HEK293 (cell line): ENCODE data around the gene OR10A6.

Source experiments
- CTCF ChIA-PET: fragments of 350-600 bp; formaldehyde crosslinking; extraction: SDS; loops from one replicate; lab custom pipeline; 2021; ENCODE audit warnings: antibody characterized with exemption; lab: Yijun Ruan, JAX
- POLR2A ChIA-PET: fragments of 300-600 bp; formaldehyde crosslinking; extraction: SDS; loops from one replicate; lab custom pipeline; 2020; ENCODE audit warnings: antibody characterized with exemption, inconsistent platforms; lab: Yijun Ruan, JAX
- H3K27ac ChIP-seq: fragments of 200-500 bp; sonication (Bioruptor generic); 2 replicates; pipeline ENCODE4 v1.5.1; 2014; ENCODE audit warnings: low read depth, low read length, control low read depth, inconsistent platforms; ENCODE audit errors: extremely low read depth
- H3K36me3 ChIP-seq, 2 experiments: fragments of 200-500 bp in 1 of 2; sonication (Bioruptor generic) in 1 of 2; 1 replicate in 1 of 2; 2 replicates in 1 of 2; pipeline ENCODE4 v1.5.1; 2014 to 2017; ENCODE audit warnings: inconsistent platforms in 2 of 2, low read length in 2 of 2; ENCODE audit not compliant: control insufficient read depth in 2 of 2, insufficient read depth in 1 of 2
- H3K4me1 ChIP-seq: fragments of 200-500 bp; sonication (Bioruptor generic); 2 replicates; pipeline ENCODE4 v1.5.1; 2014; ENCODE audit warnings: mild to moderate bottlenecking, low read length, inconsistent platforms; ENCODE audit not compliant: control insufficient read depth, insufficient read depth
- H3K4me3 ChIP-seq: 2 replicates; pipeline ENCODE4 v1.5.1; 2011; ENCODE audit warnings: low read depth, mild to moderate bottlenecking, control low read depth, low read length, moderate library complexity
- H3K9me3 ChIP-seq: fragments of 200-500 bp; sonication (Bioruptor generic); 2 replicates; pipeline ENCODE4 v1.5.1; 2014; ENCODE audit warnings: low read depth, low read length, inconsistent platforms; ENCODE audit not compliant: control insufficient read depth, insufficient read depth
- CTCF ChIP-seq: fragments of 450-650 bp; formaldehyde crosslinking; IDR thresholded peaks from 2 replicates; pipeline ENCODE4 v1.5.1; 2016; ENCODE audit warnings: missing biosample characterization, missing genetic modification characterization
- HOXD13 ChIP-seq: sonication (generic); formaldehyde crosslinking; IDR thresholded peaks from 2 replicates; pipeline ENCODE4 v1.8.0; 2022; ENCODE audit warnings: missing genetic modification reagents, borderline replicate concordance
- MZF1 ChIP-seq: fragments of 450-650 bp; formaldehyde crosslinking; IDR thresholded peaks from 2 replicates; pipeline ENCODE4 v1.5.1; 2017; ENCODE audit warnings: missing biosample characterization, missing genetic modification characterization, borderline replicate concordance
- PBX3 ChIP-seq: sonication (generic); formaldehyde crosslinking; IDR thresholded peaks from 2 replicates; pipeline ENCODE4 v1.8.1; 2022; ENCODE audit warnings: mild to moderate bottlenecking, moderate library complexity, missing genetic modification reagents
- PRDM1 ChIP-seq: fragments of 450-650 bp; formaldehyde crosslinking; IDR thresholded peaks from 2 replicates; pipeline ENCODE4; 2016; ENCODE audit warnings: missing biosample characterization, missing genetic modification characterization
- SCRT2 ChIP-seq: fragments of 450-650 bp; formaldehyde crosslinking; IDR thresholded peaks from 2 replicates; pipeline ENCODE4 v1.5.1; 2016; ENCODE audit warnings: missing biosample characterization, missing genetic modification characterization
- TRIM28 ChIP-seq: IDR thresholded peaks from 2 replicates; pipeline ENCODE4 v1.6.1; 2011; ENCODE audit warnings: low read length, control low read depth, borderline replicate concordance
- ZBTB44 ChIP-seq: fragments of 450-650 bp; IDR thresholded peaks from 2 replicates; pipeline ENCODE4 v1.5.1; 2018; ENCODE audit warnings: missing biosample characterization, mild to moderate bottlenecking, missing genetic modification characterization
- ZNF10 ChIP-seq: fragments of 450-650 bp; formaldehyde crosslinking; IDR thresholded peaks from 2 replicates; pipeline ENCODE4 v1.5.1; 2017; ENCODE audit warnings: missing biosample characterization, missing genetic modification characterization
- ZNF155 ChIP-seq: fragments of 450-650 bp; formaldehyde crosslinking; IDR thresholded peaks from 2 replicates; pipeline ENCODE4 v1.5.1; 2016; ENCODE audit warnings: missing biosample characterization, missing genetic modification characterization
- ZNF221 ChIP-seq: fragments of 450-650 bp; formaldehyde crosslinking; IDR thresholded peaks from 2 replicates; pipeline ENCODE4 v1.5.1; 2017; ENCODE audit warnings: missing biosample characterization, missing genetic modification characterization, borderline replicate concordance
- ZNF280D ChIP-seq: fragments of 450-650 bp; formaldehyde crosslinking; IDR thresholded peaks from 2 replicates; pipeline ENCODE4 v1.5.1; 2016; ENCODE audit warnings: missing biosample characterization, missing genetic modification characterization
- ZNF398 ChIP-seq: fragments of 450-650 bp; formaldehyde crosslinking; IDR thresholded peaks from 2 replicates; pipeline ENCODE4 v1.5.1; 2017; ENCODE audit warnings: missing biosample characterization, missing genetic modification characterization
- ZNF510 ChIP-seq: fragments of 450-650 bp; formaldehyde crosslinking; IDR thresholded peaks from 2 replicates; pipeline ENCODE4 v1.5.1; 2018; ENCODE audit warnings: mild to moderate bottlenecking, missing genetic modification characterization, missing biosample characterization; ENCODE audit not compliant: insufficient replicate concordance
- ZNF518A ChIP-seq: fragments of 450-650 bp; formaldehyde crosslinking; conservative IDR thresholded peaks from 2 replicates; pipeline ENCODE4 v1.5.1; 2016; ENCODE audit warnings: low read depth, missing biosample characterization, missing genetic modification characterization
- ZNF529 ChIP-seq: fragments of 450-650 bp; formaldehyde crosslinking; IDR thresholded peaks from 2 replicates; pipeline ENCODE4 v1.5.1; 2017; ENCODE audit warnings: missing genetic modification characterization, missing biosample characterization; ENCODE audit not compliant: insufficient replicate concordance
- ZNF555 ChIP-seq: fragments of 450-650 bp; formaldehyde crosslinking; conservative IDR thresholded peaks from 2 replicates; pipeline ENCODE4 v1.5.1; 2017; ENCODE audit warnings: missing biosample characterization, mild to moderate bottlenecking, missing genetic modification characterization, inconsistent platforms
- ZNF585B ChIP-seq: fragments of 450-650 bp; formaldehyde crosslinking; IDR thresholded peaks from 2 replicates; pipeline ENCODE4 v1.5.1; 2016; ENCODE audit warnings: missing biosample characterization, missing genetic modification characterization
- ZNF658 ChIP-seq: fragments of 450-650 bp; formaldehyde crosslinking; IDR thresholded peaks from 2 replicates; pipeline ENCODE4; 2016; ENCODE audit warnings: missing biosample characterization, missing genetic modification characterization

OR10A6 gene

GRCh38 chr11:7918141-7918540, 12.9 kb downstream of the OR10A6 start (continued):
- TF ChIP-seq ZNF280D (tag by site-specific recombination) (no peak), PBX3 (no peak), ZNF10 (tag by site-specific recombination) (no peak), ZNF518A (tag by site-specific recombination) (no peak), ZNF658 (tag by site-specific recombination) (no peak), TRIM28 (no peak), HOXD13 (CRISPR knock-in tag) (no peak)
- TF ChIP-seq, all 188 proteins: peak for 0

GRCh38 chr11:7911011-7911410, 20.1 kb downstream of the OR10A6 start:
- H3K9me3 ChIP-seq = no peaks in the 10 kb centered on the region
- no peak overlapping the region for H3K27ac ChIP-seq
- CTCF ChIA-PET = interaction anchor here (0.6 to 1.1 kb wide), 3 partner anchors 13 to 188 kb away, joined by 4 to 5 read pairs (median 4); no protein-coding TSS in a partner anchor
- TF ChIP-seq ZNF555 (no peak), ZNF585B (no peak), ZNF155 (tag by site-specific recombination) (no peak), ZNF529 (tag by site-specific recombination) (no peak), SCRT2 (no peak), PRDM1 (tag by site-specific recombination) (no peak), CTCF (tag by site-specific recombination) (no peak), MZF1 (no peak), ZNF398 (tag by site-specific recombination) (no peak), ZNF221 (no peak), ZNF510 (no peak), ZBTB44 (tag by site-specific recombination) (no peak)

More at GRCh38 chr11:7911011-7911410, 20.1 kb downstream of the OR10A6 start:
- Histone ChIP-seq H3K4me1 (no peaks in the 10 kb centered on the region), H3K4me3 (no peak overlapping the region), H3K36me3 (no peaks in the 10 kb centered on the region)
- POLR2A ChIA-PET = no interaction called here
